M059J (cell line): Measurements from ENCODE around the gene STRN. TPM values are rescaled to one million over a fixed set of nuclear protein-coding genes. Genes with fewer than 3 reads are reported as not detected.
A peak's percentile ranks its signal among the peaks of the same experiment; 100 is the strongest.
"Not testable (repeated sequence)": the region's sequence is repeated elsewhere in the genome, so short reads cannot be mapped to it uniquely, and the experiment has no call there.

Source experiments
- DNase-seq: peaks from one replicate; pipeline ENCODE4 v3.0.0-alpha.2; 2012; ENCODE audit warnings: low read depth
- total RNA-seq: library from RNA; depleted of rRNA; stranded (reverse); fragments of >200 nt; shearing (Covaris generic); gene quantifications from 2 replicates; pipeline ENCODE4 v1.2.3, GENCODE V29; 2014; rRNA removed

The STRN gene, protein sequence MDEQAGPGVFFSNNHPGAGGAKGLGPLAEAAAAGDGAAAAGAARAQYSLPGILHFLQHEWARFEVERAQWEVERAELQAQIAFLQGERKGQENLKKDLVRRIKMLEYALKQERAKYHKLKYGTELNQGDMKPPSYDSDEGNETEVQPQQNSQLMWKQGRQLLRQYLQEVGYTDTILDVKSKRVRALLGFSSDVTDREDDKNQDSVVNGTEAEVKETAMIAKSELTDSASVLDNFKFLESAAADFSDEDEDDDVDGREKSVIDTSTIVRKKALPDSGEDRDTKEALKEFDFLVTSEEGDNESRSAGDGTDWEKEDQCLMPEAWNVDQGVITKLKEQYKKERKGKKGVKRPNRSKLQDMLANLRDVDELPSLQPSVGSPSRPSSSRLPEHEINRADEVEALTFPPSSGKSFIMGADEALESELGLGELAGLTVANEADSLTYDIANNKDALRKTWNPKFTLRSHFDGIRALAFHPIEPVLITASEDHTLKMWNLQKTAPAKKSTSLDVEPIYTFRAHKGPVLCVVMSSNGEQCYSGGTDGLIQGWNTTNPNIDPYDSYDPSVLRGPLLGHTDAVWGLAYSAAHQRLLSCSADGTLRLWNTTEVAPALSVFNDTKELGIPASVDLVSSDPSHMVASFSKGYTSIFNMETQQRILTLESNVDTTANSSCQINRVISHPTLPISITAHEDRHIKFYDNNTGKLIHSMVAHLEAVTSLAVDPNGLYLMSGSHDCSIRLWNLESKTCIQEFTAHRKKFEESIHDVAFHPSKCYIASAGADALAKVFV
- total RNA-seq = 11.0 and 15.5 TPM in 2 replicates

GRCh38 chr2:36966370-36967235, at the start of gene STRN:
Gene STRN, minus strand, starts transcription at chr2:36966536. Its CDS starts 73 bp downstream, at chr2:36966463.
- DNase-seq = peak; percentile 94

DNA sequence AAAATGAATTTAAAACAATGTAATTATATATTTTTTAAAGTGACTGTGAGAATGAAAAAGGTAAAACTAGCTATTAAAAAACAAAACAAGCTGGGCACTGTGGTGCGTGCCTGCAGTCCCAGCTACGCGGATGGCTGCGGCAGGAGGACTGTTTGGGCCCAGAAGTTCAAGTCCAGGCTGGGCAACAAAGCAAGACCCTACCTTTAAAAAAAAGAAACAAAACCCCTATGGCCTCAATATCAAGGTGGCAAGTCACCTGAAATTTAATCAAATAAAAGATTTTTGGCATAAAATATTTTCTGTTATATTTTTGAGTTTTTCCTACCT, 46.9 kb upstream of the STRN start:
- DNase-seq = no peak

GRCh38 chr2:37011130-37011529, 44.8 kb upstream of the STRN start:
- DNase-seq = no peak

DNA sequence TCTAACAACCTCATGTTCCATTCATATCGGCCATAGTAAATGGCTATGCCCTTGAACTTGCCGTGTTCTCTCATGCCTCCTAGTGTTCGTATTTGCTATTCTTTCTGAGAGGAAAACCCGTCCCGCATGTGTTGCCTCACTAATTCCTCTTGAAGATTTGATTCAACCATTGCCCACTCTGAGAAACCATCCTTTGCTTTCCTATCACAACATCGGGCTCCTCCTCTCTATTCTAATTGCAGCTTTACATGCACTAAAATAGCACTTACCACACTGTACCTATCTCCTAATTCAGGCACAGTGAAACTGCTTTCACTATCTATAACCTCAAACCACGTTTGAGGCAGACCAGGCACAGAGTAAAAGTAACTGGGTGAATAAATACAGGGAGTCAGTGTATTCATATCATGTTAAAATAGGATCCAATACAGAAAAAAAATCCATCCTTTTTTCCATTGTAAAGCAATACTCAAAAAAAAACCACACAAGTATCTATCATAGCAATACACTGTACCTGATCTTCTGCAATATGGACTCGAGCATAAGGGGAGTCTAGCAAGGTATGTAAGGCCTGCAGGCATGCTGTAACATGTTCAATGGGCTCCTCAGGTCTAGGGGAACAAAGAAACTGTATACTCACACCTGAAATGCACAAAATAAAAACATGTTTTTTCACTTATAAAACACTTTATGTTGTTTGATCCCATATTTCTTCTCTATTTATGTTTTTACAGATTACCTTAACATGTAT, 39.0 kb upstream of the STRN start:
- DNase-seq = peak; percentile 7

DNA sequence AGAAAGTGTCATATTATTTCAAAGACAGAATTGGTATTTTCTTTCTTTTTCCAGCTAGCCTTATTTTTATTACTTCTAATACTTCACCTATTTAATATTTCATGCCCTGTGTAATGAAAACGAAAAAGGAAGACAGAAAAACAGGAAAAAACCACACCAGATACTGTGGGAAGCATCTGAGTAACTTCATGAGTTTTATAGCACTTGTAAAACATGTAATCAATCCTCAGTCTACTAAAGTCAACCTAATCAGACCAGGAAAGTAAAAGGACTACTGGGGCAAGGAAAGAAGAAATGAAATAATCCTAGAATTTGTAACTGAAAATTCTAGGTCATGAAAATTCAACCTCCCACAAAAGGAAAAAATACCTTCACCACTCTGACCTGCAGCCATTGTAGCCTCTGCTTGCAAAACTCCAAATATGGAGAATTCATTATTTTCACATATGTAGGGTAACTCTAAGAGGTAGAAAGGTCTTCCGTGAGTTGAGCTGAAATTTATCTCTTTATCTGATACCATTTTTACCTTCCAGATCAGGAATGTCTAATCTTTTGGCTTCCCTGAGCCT, 34.7 kb upstream of the STRN start:
- no peak for DNase-seq

DNA sequence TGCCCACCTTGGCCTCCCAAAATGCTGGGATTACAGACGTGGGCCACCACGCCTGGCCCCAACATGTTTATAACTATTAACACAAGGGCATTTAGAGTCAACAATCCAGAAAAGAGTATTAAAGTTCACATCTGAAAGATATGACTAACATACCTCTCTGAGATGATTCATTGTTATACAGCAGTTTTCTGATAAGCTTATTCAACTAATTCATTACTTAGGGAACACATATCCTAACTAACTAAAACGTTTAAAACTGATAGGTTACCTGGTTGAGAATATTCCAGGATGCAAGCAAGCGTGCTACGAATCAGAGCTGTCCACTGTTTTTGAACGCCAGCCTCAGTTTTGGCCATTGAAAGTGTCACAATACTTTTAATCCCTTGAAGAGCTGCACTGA, 34.0 kb upstream of the STRN start:
- peak; percentile 15 for DNase-seq

DNA sequence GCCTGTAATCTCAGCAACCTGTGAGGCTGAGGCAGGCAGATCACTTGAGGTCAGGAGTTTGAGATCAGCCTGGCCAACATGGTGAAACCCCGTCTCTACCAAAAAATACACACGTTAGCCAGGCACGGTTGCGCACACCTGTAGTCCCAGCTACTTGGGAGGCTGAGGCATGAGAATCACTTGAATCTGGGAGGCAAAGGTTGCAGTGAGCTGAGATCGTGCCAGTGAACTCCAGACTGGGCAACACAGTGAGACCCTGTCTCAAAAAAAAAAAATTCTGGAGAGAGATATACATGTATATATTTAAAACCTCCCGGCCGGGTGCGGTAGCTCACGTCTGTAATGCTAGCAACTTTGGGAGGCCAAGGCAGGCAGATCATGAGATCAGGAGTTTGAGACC, 33.1 kb upstream of the STRN start:
- not testable (repeated sequence) for DNase-seq

DNA sequence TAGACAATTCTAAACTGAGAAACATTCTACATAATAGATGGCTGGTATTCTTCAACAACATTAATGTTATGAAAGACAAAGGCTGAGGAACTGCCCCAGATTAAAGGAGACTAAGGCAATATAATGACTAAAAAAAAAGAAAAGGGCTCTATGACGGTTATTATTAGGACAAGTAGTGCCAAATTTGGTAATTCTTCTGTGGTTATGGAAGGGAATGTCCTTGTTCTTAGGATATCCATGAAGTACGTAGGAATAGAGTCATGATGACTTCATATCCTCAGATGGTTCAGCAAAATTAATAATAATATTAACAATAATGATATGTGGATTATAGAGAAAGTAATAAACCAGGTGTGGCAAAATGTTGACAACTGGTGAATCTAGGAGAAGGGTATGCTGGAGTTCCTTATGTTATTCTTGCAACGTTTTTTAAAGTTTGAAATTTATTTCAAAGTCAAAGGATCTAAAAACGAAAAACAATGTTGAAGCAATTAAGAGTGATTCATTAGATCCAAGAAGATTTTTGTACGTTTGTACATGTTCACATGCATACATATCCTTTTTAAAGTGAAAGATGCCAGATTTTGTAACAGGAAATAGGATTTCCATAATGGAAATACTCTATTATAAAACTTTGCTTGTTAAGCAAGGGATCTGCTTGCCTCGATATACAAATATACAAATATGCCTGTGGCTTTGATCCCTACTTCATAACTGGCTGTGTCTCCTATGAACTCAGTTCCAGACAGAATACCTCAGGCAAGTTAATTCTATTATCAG, 27.7 kb upstream of the STRN start:
- DNase-seq = no peak

GRCh38 chr2:36988008-36988407, 21.7 kb upstream of the STRN start:
- DNase-seq = no peak

- no peak for DNase-seq
Observed at GRCh38 chr2:36982467-36982866, 16.1 kb upstream of the STRN start.

GRCh38 chr2:36981911-36982310, 15.6 kb upstream of the STRN start:
- DNase-seq = no peak

GRCh38 chr2:36979007-36979406, 12.7 kb upstream of the STRN start:
- DNase-seq = not testable (repeated sequence)

GRCh38 chr2:36976065-36976464, 9.7 kb upstream of the STRN start:
- DNase-seq = no peak

- no peak for DNase-seq
Observed at GRCh38 chr2:36975306-36975705, 9.0 kb upstream of the STRN start.

DNA sequence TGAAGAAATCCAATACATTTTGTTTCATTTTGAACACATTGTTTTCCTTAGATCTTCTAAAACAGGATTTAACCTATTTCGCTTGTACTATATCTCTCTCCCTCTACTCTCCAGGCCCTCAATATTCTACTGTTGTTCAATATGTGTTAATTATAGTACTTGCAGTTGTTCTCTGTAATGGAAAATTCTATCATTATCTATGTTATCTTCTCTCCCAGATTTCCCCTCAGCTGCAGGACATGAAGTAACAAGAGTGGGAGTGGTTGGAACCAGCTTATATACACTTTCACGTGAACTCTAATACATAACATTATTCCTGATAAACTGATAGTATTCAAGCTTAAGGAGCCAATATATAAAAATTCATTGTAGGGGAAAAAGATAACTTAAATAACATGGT, 7.0 kb upstream of the STRN start:
- DNase-seq = no peak

- no peak for DNase-seq
Observed at GRCh38 chr2:36971990-36972389, 5.7 kb upstream of the STRN start.

DNA sequence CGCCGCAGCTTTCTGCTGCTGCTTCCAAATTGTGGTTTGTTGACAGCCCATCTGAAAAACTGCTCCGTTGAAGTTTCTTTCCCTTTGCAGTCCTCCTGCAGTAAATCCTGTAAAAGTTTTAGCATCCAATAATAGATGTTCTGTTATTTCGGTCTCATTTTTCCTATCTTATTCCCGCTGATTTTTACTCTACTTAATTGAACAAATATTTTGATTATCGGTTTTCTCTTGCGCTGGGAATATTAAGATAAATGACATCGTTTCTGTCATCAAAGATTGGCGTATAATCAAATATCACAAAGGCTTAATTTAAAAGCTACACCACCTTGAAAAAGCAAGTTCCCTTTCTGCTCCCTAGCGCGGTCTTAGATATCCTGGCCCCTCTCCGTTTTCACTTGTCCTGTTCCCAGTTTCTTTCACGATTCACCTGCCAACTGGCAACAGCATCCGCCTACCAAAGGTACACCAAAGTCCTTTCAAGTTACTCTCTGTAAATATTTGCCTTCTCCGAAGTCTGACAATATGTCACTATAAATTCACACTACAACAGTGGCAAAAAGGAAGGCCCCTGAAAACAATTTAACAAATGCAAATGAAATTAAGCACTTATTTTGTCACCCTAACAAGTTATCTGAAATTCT, 1.0 kb upstream of the STRN start:
- peak; percentile 27 for DNase-seq

GRCh38 chr2:36965751-36966369, 476 bp downstream of the STRN start:
- peak; percentile 34 for DNase-seq

DNA sequence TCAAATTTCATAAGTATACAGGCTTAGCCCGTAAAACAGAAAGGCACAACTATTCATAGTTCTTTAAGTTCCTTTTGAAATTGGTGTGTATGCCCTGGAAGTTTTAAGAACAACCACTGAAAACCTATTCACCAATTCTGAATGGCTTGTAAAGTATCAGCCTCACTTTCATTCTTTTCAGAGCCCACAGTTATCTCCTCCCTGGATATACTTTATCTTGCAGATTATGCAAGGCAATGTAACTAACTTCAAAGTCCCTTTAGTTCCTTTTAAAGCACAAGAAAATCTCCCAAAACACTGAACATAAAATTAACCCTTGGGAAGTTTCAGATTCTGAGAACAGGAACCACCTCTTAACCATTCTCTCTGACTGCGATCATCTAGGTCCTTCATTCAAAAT, 1.1 kb downstream of the STRN start:
- DNase-seq = no peak
